Embryonic facial prominence (tissue), 1 donor: ENCODE data around the gene PTPRG.

Experiments
- DNase-seq: peaks from one replicate; pipeline ENCODE4 v3.0.0-alpha.2; 2016; ENCODE audit errors: extremely low spot score

Gene PTPRG

DNA sequence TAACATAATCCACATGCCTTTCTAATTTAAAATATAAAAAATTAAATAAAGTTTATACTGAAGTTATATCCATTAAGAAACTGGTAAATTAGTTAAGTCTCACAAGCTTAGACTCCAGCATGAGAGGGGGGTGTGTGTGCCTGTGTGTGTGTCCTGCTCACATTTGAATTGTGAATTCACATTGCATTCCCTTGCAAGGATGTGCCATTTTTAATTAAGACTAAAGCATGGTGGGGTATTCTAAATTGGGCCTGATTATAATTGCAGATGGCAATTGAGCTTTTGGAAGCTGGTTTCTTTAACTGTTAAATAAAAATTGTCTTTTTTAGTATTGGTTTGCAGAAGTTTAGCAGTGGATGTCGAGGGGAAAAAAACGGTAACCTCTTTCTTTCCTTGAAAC, 56.9 kb downstream of the PTPRG start:
- DNase-seq, result no peak

GRCh38 chr3:61618871-61619270, 57.5 kb downstream of the PTPRG start:
- no peak for DNase-seq

DNA sequence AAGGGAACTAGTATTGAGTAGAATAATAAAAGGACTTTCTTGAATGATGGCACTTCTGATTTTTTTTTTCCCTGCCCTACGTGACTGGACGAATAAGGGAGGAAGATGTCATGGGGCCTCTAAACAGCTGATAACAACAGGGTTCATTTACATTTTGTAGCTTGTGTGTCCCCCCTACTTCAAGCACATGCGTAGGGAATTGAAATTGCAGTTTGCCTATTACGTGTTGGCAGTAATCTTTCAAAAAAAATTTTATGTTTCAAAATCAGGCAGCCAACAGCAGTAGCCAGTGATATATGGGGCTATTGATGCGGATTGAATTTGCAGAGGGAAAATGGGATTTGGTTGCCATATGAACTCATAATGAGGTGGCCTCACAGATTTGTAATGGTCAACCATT, 58.7 kb downstream of the PTPRG start:
- no peak for DNase-seq

DNA sequence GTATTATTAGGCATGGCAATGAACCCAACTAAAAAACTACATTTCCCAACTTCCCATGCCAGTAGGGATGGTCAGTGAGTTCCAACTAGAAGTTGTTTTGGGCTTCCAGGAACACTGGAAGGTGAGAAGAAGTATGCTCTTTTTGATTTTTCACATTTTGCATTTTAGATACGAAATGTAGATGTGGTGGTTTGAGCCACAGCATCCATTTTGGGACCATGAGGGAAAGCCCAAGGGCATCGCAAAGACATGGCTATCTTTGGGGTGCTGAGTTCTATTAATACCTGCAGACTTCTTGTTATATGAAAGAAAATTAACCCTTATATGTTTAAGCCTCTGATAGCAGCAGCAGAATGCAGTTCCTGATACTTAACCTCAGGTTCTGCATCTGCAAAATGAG, 62.9 kb downstream of the PTPRG start:
- DNase-seq, result no peak

DNA sequence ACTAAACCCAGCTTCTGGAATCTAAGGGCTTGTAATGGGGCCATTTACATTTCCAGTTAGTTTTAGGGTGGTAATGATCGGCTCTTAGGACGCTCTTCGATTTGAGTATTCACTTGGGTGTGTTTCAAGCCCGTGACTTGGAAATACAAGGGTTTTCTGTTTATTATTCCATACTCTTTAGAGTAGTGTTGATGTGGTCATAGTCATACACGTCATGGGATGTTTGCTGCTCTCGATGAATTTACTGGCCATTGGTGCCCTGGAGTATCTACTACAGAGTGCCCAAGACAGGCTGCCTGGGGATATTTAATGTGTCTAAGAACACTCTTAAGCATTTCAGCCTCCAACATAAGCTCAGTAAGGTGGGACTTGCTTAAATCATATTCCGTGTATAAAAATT, 64.1 kb downstream of the PTPRG start:
- DNase-seq, result no peak

DNA sequence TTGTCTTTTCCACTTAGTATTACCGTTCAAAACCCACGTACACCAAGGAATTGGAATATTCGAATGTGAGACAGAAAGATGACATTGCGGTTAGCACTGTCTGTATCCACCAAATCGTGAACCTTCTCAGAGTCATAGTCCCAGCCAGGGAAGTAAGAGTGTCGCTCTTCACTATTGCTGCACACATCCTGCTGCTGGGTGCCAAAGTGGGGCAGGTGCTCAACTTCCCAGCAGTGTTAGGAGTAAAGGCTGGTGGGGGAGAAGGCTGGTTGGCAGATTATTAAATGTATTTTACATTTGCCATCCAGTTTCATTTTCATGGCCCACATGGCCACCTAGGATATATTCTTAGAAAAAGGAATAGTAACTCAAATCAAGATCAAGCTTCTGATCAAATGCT, 65.1 kb downstream of the PTPRG start:
- no peak for DNase-seq

DNA sequence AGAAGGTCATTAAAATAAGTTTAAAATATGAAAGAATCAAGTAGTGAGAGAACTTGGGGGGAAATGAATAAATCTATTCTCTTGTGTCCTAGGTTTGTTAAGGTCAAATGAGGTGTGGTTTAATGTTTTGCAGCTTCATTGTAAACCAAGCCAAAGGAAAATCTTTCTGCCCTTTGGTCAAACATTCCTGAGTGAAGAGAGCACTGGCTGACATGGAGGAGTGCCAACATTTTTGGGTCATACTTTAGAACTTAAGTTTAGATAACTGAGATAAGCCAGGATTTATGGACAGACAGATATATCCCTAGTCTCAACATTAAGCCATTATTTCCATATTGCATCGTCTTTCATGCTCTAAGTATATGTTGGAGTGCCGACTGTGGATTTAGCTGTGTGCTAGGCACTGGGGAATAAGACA, 66.4 kb downstream of the PTPRG start:
- no peak for DNase-seq

- no peak for DNase-seq
These were observed 67.3 kb downstream of the PTPRG start for GRCh38 chr3:61628636-61629035.

DNA sequence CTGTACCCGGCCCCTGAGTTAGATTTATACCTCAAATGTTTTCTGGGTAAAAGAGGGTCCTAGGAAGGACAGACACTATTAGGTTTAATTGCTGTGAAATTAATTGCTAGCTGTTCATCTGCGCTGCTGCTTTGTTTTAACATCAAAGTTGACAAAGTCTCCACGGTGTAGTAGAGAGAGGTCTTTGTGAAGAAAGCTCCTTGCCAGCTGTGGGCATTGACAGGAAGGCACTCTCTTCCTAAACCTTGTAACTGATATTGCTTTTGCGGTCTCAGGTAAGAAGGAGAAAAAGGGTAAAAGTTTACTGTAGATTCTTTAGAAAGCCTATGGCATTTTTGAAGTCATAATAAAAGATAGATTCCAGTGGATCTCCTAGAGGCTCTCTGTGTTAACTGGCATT, 68.1 kb downstream of the PTPRG start:
- no peak for DNase-seq

- no peak for DNase-seq
These were observed 69.9 kb downstream of the PTPRG start for GRCh38 chr3:61631108-61631769.

DNA sequence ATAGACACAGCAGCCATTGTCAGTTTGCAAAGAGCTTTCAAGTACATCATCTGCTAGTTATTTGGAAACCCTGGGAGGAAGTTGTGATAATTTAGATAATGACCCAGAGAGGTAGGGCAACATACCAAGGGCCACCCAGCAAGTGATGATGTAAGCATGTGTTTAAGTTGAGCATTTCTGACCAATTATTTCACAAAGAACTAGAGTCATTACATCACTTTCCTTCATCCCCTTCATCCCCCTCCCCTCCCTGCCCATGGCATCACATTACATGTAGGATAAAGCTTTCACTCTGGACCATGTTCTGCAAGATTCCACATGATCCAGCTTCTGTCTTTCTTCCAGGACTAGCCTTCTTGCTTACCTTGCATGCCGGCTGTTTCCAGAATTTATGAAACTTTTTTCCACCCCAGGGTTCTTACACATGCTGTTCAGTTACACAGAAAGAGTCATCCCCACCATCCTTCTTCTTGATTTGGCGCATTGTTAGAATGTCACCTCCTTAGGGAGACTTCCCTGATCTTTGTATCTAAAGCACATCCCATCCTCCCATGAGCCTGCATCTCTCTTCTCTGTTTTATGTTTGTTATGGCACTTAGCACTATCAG, 71.3 kb downstream of the PTPRG start:
- DNase-seq, result no peak

- no peak for DNase-seq
These were observed 73.3 kb downstream of the PTPRG start for GRCh38 chr3:61634678-61635077.

- no peak for DNase-seq
These were observed 76.0 kb downstream of the PTPRG start for GRCh38 chr3:61637088-61638051.

- no peak for DNase-seq
These were observed 77.4 kb downstream of the PTPRG start for GRCh38 chr3:61638741-61639140.

DNA sequence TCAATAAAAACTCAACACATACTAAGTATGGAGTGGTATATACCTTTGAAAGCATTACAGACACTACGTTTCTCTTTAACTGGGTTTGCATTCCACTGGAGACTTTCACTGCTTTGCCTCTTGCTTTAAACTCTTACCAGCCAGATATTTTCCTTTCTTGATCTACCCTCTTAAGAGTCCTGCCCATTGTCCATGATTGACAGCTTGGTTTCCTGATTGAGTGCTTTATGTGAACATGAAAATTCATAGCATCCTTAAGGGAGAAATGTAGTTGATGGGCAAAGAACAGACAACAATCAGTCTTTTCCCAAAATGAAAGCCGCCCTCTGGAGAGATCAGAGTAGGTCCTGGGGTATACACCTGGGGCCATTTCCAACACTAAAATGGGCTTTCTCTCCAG, 78.6 kb downstream of the PTPRG start:
- DNase-seq, result no peak

DNA sequence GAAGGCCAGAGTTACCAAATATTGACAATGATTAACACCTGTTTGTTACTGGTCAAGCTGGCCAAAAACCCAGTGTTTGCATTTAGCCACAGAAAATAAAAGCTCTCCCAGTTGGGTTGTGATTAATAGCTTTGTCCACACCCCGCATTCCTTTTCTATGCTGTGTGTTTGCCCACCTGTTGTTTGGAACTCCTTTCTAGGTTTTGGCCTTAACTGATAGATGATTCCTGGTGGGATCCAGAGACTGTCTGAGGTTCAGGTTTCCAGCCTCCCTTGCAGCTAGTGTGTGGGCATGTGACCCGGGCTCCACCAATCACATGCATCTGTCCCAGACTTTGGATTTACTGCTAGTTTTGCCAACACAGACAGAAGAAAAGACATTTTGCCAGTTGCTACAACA, 83.8 kb downstream of the PTPRG start:
- DNase-seq, result no peak

- no peak for DNase-seq
These were observed 85.0 kb downstream of the PTPRG start for GRCh38 chr3:61646360-61646759.

DNA sequence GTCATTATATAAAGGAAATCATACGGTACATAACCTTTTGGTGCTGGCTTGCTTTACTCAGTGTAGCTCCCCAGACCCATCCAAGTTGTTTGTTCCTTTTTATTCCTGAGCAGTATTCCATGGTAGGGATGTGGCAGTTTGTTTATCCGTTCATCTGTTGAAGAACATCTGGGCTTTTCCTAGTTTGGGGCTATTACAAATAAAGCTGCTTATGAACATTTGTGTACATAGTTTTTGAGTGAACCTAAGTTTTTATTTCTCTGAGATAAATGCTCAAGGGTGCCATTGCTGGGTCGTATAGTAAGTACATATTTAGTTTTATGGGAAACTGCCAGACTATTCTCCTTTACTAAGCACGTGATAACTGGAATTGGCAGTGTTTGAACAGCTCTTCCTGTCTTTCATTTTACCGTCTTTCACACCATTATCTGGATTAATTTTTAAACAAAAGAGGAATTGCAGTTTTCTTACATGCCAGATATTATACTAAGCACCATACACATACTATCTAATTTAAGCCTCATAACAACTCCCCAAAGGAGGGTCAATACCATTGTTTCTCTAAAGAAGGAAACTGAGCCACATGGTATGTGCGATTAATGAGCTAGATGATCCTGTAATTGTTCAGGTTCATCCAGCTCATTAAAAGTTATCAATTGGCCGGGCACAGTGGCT, 85.6 kb downstream of the PTPRG start:
- DNase-seq, result no peak

GRCh38 chr3:61648481-61648880, 87.1 kb downstream of the PTPRG start:
- no peak for DNase-seq

- DNase-seq, result no peak
These were observed 88.2 kb downstream of the PTPRG start for GRCh38 chr3:61649381-61650170.

DNA sequence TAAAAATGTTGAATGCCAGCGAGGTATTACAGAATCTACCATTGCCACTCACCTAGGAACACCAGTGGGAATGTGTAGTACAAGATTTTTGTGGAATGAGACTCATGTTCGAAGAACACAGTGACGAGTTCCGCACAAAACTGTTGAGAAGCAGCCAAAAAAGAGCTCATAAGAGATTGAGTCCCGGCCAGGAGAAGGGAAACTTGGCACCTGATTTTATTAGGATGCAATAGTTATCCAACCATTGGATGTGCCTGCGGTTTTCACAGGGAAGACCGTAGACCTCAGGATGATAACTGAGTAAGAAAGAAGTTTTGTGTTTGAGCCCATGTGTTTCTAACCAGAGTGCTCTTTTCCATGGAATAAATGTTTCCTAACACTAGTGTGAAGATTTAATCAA, 88.9 kb downstream of the PTPRG start:
- no peak for DNase-seq
